NB4 (cell line): ENCODE data around the gene FSTL4.

Source experiments
- DNase-seq: peaks from one replicate; pipeline ENCODE4 v3.0.0; 2010; ENCODE audit warnings: low read depth
- H3K4me3 ChIP-seq: one replicate; pipeline ENCODE4 v1.5.1; 2011; ENCODE audit warnings: mild to moderate bottlenecking, low read depth, low read length, moderate library complexity
- CTCF ChIP-seq: IDR thresholded peaks from one replicate; pipeline ENCODE4 v1.5.1; 2012; ENCODE audit warnings: low read depth, low read length
- MAX ChIP-seq: IDR thresholded peaks from 2 replicates; pipeline ENCODE4 v1.6.1; 2011; ENCODE audit warnings: low read depth, low read length
- MYC ChIP-seq: IDR thresholded peaks from 2 replicates; pipeline ENCODE4 v1.6.1; 2011; ENCODE audit warnings: low read depth, low read length
- POLR2A ChIP-seq: IDR thresholded peaks from 2 replicates; pipeline ENCODE4 v1.6.1; 2011; ENCODE audit warnings: mild to moderate bottlenecking; ENCODE audit not compliant: insufficient read length; ENCODE audit errors: extremely low read depth

The FSTL4 gene

GRCh38 chr5:133520062-133520461 lies 92.3 kb downstream of the FSTL4 start:
- no peak for DNase-seq
- TF ChIP-seq MAX (no peak), POLR2A (no peak), MYC (no peak), CTCF (no peak)
- H3K4me3 ChIP-seq: no peak overlapping the region

GRCh38 chr5:133519191-133519590 lies 93.2 kb downstream of the FSTL4 start:
- TF ChIP-seq MYC (no peak), CTCF (no peak)
- no peak overlapping the region for H3K4me3 ChIP-seq
- no peak for DNase-seq

GRCh38 chr5:133514456-133514855 lies 97.9 kb downstream of the FSTL4 start:
- TF ChIP-seq MAX: no peak
- no peak for TF ChIP-seq CTCF
- no peak for TF ChIP-seq POLR2A
- no peak for TF ChIP-seq MYC
- no peak for DNase-seq
- no peak overlapping the region for H3K4me3 ChIP-seq

- H3K4me3 ChIP-seq: no peak overlapping the region
- no peak for DNase-seq
- no peak for TF ChIP-seq MYC
- TF ChIP-seq CTCF: no peak
- TF ChIP-seq POLR2A: no peak
- TF ChIP-seq MAX: no peak
These were observed 99.4 kb downstream of the FSTL4 start for GRCh38 chr5:133512896-133513295.

- DNase-seq: no peak
- no peak for TF ChIP-seq MYC
- no peak for TF ChIP-seq MAX
- no peak for TF ChIP-seq CTCF
- no peak for TF ChIP-seq POLR2A
- no peak overlapping the region for H3K4me3 ChIP-seq
These were observed 100.6 kb downstream of the FSTL4 start for GRCh38 chr5:133511653-133512235.
